Posterior cingulate gyrus (tissue), 11 donors: Measurements from ENCODE around the gene MANEAL.

Experiments used
- DNase-seq, 10 donors: peaks; one replicate each; pipeline versions ENCODE4 v3.0.0 to v3.0.0-alpha.2; 2020 to 2021; ENCODE audit warnings: mixed read lengths in 3 of 10
- intact Hi-C: fragments of 100-400 bp; cut with DNase I; formaldehyde crosslinking; loops from one replicate; pipeline ENCODE4 v1.15.1; 2023

Gene MANEAL

DNA sequence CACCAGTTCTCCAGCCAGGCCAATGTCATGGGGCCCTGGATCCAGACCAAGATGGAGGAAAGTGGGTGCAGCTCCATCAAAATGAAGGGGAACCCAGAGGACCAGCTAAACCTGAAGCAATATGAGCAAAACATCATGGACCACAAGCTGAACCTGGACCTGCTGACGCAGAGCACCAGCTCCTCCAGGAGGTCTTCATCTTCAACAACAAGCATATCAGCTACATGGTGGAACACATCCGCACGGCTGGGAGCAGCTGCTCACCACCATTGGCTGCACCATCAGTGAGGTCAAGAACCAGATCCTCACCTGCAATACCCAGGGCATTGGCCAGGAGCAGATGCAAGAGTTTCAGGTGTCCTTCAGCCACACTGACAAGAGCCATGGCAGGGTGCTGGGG is 15.0 kb upstream of the MANEAL start:
- no peak for DNase-seq
- intact Hi-C loops: no loop called here

DNA sequence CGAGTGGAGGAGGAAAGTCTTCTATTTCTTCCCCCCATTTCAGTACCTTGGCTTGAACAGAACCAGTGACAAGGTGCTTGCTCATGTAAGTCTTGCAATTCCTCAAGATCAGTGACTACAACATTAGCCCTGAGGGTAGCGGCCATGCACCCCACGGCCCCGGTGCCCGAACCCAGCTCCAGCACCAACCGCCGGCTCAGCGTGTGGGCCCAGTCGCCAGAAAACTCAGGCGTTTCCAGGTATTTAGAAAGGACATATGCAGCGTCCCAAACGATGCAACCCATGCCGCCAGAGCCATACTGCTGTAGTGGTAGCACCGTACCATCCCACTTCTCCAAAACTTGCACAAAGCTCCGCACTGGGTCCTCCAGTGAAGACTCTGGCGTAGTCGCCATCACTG is 11.2 kb upstream of the MANEAL start:
- intact Hi-C loops: no loop called here
- DNase-seq: no peak

DNA sequence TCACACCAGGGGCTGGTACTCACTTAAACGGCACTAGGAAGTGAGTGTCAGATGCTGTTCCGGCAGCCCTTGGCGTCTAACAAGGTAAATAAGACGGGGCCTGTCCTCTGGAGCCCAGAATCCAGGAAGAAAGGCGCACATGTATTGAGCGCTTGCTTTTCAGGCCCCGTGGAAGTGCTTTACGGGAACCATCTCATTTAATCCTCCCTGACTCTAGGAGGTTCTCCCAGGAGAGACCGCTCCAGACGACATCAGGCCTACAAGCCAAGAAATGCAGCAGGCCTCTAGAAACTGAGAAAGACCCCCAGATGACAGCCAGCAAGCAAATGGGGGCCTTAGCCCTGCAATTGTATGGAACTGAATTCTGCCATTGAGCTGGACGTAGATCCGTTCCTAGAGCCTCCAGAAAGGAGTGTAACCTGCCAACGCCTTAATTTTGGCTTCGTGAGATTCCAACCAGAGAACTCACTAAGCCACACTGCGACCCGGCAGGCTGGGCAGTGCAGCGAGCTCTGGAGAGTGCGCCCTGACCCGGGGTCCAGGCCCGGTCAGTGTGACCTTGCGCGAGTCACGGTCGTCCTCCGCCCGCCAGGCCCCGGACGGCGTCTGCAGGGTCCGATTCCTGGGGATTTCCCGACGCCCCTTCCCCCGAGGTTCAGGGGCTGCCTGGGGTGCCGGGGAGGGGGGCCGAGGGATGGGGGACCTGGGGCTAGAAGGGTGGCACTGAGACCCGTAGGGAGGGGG is 532 bp upstream of the MANEAL start:
- intact Hi-C loops: no loop called here
- peak in 1 of 10 donors; percentile 81 for DNase-seq

DNA sequence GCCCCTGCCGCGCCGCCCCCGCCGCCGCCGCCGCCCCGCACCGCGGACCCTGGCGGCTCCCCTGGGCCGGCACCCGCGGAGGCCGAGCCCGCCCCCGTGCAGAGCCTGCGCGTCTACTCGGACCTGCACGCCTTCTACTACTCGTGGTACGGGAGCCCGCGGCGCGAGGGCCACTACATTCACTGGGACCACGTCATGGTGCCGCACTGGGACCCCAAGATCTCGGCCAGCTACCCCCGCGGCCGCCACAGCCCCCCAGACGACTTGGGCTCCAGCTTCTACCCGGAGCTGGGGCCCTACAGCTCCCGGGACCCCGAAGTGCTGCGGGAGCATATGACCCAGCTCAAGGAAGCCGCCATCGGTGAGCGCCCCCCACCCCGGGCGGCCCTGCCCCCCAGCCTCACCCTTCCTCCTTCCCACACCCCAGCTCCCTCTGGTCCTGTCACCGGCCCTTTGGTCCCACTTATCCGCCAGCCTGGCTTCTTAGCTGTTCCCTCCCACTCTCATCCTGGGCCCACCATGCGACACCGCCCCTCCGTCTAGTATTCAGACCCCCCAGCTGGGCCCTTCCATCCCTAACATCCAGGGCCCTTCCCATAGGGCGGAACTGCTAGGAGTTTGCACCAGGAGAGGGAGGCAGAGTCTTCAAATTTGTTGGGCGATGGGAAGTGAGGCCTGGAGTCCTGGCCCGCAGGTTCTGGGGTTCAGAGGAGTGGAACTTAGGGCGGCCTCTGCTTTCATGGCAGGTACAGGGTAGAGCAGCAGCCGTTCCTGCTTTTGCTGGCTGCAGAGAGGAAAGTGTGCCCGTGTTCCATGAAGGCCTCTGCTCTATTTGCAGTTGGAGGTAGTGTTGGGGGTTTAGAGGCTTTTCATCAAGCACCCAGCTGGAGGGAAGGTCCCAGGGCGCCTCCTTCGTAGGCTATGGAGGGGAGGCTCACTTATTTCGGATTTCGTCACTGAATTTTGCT is 1.0 kb downstream of the MANEAL start:
- DNase-seq: peak in 5 of 10 donors; percentile 20 to 86 (median 70)
- intact Hi-C loops: no loop called here

DNA sequence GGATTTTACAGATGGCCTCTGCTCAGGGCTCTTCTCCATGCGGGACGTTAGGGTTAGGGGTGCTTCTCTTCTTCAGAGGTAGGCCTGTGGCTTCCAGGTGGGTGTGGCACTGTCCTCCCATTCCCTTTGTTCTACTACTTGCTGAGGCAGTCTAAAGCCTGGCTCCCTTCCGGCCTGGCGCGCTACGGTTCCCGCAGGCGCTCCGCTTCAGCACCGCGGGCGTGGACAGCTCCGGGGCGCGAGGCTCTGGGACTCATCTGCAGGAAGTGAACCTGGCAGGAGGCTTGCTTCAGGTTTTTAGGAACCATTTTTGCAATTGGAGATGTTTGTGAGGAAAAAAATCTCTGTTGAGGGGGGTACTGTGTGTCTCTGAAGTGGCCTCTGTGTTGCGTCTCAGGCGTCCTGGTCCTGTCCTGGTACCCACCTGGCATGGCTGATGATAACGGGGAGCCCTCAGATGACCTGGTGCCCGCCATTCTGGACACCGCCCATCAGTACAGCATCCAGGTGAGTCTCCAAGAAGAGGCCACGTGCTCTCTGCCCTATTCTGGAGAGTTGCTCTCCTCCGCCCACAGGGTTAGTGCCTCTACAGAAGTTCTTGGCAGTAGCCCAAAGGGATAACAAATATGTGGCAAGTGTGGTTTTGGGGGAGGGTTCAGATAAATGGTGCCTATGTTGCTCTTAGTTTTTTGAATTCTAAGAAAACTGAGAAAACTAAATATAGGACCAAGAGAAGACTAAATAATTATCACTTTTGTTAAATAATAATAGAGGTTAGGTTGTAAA is 1.9 kb downstream of the MANEAL start:
- peak in 5 of 10 donors; percentile 19 to 88 (median 55) for DNase-seq
- intact Hi-C loops: no loop called here

DNA sequence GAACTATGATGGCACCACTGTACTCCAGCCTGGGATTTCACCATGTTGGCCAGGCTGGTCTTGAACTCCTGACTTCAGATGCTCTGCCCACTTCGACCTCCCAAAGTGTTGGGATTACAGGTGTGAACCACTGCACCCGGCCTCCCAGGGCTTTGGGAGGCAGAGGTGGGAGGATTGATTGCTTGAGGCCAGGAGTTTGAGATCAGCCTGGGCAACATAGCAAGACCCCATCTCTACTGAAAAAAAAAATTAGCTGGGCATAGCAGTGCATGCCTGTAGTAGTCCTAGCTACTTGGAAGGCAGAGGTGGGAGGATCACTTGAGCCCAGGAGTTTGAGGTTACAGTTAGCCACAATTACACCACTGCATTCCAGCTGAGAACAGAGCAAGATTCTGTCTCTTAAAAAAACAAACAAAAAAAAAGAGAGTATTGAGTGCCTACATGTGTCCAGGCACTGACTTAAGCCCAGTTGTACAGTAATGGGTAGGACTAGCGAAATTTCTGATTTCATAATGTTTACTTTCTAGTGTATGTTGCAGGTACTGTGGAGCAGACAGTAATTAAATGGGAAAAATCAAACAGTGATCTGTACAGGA is 4.2 kb downstream of the MANEAL start:
- peak in 1 of 10 donors; percentile 4 for DNase-seq
- intact Hi-C loops: no loop called here

DNA sequence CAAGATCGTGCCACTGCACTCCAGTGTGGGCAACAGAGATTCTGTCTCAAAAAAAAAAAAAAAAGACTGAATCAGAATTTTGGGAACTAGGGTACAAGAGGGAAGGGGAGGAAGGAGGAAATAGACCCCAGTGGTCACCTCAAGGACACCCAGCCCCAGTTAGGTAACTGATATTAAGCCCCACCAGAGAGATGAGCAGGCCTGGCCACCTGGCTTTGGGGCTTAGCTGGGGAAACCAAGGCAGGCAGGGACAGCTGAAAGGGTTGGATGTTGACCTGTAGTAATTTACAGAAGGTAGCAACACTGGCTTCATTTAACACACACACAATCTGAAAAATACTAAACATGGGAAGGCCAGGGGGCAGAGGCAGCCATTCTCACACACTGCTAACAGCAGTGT is 8.8 kb downstream of the MANEAL start:
- intact Hi-C loops: no loop called here

DNA sequence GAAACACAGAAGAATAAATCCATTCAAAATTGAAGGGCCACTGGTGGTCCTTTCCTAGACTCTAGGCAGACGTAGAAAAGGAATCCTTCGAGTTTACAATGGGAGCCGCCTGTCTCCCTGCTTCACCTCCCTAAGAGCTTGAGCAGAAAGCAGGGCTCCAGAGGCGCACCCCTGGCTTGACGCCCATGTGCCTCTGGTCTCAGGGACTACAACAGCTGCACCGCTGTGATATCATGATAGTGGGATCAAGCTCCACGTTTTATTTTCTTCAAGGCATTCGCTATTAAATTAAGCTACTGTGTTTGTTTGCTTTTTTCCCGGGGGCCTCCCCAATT is 13.5 kb downstream of the MANEAL start:
- intact Hi-C loops: loop anchor here (5.0 kb wide), 1 partner anchor 115 kb away; the partner anchor contains the start of gene CDCA8
- no peak for DNase-seq

More for the DNA sequence above, 8.8 kb downstream of the MANEAL start:
- DNase-seq: peak in 1 of 10 donors; percentile 11

DNA sequence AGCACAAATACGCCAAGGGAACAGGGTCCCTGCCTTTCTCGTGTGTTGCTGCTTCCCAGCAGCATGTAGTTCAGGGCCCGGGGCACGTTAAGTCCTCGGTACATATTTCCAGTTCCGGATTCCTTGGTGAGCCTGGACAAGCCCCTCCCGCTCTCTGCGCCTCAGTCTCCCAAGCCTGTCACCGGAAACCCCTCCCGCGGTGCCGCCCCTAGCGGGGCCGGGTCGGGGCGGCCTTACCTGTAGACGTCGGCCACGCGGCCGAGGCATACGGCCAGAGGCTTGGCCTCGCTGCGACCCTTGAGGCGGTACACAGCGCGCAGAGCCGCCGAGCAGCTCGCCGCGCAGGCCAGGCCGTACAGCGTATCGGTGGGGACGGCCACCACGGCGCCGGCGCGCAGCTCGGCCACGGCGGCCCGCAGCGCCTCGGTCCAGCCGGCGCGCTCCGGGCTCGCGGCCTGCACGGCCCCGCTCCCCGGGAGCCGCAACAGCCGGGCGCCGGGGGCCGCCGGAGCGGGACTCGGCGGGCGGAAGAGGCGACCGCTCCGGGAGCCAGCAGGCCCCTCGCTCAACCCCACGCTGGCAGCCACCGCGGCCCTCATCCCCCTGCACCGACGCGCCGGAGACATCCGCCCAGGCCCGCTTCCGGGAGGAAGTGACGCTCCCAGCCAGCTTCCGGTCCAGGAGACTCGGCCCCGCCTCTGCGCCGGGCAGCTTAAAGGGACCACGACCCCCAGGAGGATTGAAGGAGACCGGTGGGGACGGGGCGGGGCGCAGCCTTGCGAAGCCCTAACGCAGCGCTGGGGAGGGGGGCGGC is 14.1 kb downstream of the MANEAL start, which contains the start of the genes C1orf122 and YRDC:
TSS of gene C1orf122 (plus strand) at position 236 of the 814 bp plus-strand sequence. CDS start 615 bp downstream, outside the sequence.
TSS of gene YRDC (minus strand) at position 654 of the 814 bp plus-strand sequence. CDS start at position 626, 28 bp downstream.
- peak; percentile 96 to 99 (median 96) for DNase-seq
- intact Hi-C loops: loop anchor here (1.0 to 5.0 kb wide), 2 partner anchors 52 to 115 kb away; partner anchors contain the start of genes CDCA8 and MTF1

DNA sequence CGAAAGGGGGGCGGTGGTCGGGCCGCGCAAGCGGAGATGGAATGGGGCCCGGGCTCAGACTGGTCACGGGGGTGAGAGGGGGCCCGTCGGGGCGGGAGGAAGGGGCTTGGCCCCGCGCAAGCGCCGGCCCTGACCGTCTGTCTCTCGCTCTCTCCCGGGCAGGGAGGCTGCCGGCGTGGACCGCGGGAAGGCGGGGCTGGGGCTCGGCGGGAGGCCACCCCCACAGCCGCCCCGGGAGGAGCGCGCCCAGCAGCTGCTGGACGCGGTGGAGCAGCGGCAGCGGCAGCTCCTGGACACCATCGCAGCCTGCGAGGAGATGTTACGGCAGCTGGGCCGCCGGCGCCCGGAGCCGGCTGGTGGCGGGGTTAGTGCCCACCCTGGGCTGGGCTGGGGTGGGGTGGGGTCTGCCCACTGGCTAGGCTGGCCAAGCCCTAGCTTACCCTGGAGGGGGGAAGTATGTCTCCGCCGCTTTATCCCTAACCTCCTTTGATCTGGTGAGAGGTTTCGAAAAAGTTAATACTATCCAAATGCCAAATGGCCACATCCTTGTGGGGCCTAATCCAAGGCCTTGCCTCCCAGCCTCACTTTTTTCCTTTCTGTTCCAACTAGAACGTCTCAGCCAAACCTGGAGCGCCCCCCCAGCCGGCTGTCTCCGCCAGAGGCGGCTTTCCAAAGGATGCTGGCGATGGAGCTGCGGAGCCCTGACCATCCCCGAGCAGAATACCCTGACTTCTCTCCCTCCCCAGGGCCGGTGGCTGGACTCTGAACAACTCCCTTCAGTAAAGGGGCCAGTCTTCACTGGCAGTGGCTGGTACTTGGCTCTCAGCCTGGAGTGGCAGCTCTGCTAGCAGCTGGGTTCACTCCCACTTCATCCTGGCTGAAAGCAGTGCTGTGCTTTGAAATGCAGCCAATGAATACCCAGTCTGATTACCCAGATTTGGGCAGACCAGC is 15.0 kb downstream of the MANEAL start:
- intact Hi-C loops: loop anchor here (1.0 to 5.0 kb wide), 2 partner anchors 51 to 116 kb away; partner anchors contain the start of genes CDCA8 and MTF1
- peak; percentile 85 to 98 (median 88) for DNase-seq

DNA sequence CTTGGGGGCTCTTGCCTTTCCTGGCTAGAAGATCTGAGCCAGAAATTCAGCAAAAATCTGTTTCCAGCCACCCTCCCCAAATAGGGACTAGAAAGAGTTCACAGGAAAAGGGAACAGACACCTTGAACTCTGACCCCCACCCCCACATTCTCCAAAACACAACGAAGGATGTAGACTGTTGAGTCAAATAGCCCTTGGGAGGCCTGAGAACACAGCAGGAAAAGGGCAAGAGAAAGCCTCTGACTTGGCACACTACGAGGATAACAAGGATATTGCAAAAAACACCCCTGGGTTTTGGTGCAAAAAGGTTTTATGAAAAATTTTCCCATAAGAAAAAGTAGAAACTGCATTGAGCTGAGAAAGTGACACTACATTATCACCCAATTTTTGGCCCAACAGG is 16.3 kb downstream of the MANEAL start:
- DNase-seq: no peak
- intact Hi-C loops: loop anchor here (5.0 kb wide), 1 partner anchor 118 kb away; the partner anchor contains the start of gene CDCA8

DNA sequence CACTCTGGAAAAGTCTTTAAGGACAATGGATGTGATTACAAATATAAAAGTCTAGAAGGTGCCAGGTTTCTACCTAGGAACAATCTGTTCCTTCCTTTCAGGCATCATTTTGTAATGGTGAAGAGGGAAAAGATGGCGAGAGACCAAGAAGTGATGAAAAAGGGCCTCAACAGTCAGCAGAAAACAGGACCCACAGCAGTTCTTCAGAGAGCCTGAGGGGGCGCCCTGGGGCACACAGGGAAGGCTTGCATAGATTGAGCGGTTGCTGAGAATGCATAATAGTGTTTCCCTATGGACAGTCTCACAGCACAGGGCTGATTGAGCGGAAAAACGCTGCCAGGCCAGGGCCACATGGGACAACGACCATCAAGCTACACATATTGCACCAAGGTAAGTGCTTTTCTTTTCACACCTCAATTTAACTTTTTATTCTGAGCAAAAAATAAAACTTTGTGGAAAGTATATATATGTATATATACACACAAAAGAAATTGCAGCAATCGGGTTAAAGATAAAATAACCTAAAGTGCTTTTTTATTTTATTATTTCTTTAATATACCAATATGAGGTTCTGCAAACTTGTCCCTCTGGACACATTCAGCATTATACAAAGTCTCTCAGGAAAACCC is 17.5 kb downstream of the MANEAL start:
- intact Hi-C loops: no loop called here
- DNase-seq: peak in 9 of 10 donors; percentile 46 to 96 (median 64)

DNA sequence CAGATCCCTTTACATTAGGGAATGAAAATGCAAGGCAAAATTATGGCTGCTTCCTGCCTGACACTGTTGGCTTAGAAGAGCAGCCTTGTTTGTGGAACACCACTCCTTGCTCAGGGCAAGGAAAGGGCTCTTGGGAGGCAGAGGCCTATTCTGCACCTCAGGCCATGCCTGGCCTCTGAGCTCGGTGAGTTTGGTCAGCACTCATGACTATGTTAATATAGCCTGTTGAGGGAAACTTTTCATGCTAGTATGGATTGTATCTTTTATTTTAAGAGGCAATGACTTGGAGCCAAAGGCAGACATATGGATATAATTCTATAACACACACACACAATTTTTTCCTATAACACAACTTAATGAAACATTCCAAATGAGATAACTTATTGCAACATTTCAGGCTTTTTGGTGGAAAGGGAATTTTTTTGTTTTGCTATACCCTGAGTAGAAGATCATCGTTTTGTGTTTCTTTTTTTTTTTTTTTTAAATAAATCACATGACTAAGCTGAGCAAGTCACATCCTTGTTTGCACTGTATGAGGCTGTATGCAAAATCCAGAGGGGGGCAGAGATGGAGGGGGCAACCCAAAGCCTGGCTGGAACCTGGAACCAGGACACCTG is 20.0 kb downstream of the MANEAL start:
- DNase-seq: no peak
- intact Hi-C loops: no loop called here

DNA sequence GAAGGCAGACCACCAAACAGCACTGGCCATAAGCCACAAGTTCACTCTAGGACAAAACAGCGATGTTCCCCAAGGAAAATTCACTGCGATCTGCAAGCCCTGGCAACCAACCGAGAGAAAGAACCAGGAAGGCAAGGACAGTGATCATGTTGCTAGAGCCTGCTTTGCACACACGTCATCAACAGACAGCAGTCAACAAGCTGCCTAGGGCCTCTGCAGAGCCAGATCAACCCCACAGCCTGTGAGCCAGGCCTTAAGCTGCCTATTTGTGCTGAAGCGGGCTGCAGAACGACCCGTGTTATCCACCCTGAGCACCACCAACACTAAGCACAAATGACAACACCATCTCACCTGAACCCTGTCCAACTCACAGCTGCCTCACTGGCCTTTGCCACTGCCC is 20.6 kb downstream of the MANEAL start:
- DNase-seq: peak in 6 of 10 donors; percentile 20 to 92 (median 42)
- intact Hi-C loops: no loop called here

DNA sequence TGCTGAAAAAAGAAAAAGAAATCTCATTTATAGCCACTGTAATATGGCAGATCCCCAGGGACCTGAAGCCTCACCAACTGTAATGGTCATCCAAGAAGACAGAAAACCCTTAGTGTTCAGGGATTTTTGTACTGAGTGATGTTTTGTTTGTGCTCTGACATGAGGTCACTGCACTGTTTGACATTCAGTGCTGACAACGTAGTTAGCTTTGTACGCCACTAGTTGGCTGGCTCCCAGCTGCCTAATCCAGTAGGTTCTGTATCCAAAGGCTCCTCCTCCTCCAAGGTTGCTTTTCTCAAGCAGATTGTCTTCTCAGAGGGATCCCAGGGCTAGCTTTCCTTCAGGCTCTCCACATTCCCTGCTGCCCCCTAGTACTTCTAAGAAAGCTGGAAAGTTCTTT is 23.8 kb downstream of the MANEAL start:
- intact Hi-C loops: no loop called here

DNA sequence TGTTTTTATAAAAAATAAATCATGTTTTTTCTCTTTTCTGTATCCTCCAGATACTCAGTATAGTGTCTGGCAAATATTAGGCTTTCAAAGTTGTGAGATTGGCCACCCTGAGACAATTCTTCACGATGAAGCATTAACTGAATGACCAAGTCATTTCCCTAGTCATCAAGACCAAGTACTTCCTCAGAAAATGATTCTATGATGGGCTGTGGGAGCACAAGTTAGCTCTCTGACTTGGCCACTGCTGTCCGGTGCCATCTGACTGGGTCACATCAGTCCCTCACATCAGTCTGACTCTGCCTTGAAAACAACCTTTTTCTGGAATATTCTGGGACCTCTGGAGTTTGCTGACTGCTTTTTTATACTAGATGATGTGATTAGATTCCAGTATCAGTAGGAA is 27.8 kb downstream of the MANEAL start:
- intact Hi-C loops: no loop called here
- no peak for DNase-seq

More for the DNA sequence above, 23.8 kb downstream of the MANEAL start:
- peak in 8 of 10 donors; percentile 28 to 91 (median 63) for DNase-seq
